H1 (cell line): Measurements from ENCODE around the gene PDCD10. TPM values are rescaled to one million over a fixed set of nuclear protein-coding genes. Genes with fewer than 3 reads are reported as not detected.

Experiments
- BACH1 ChIP-seq: IDR thresholded peaks from 2 replicates; pipeline ENCODE4 v1.6.1; 2012; ENCODE audit warnings: low read length, improper control_type of control experiment
- CTBP2 ChIP-seq: IDR thresholded peaks from 2 replicates; pipeline ENCODE4 v1.7.0; 2011; ENCODE audit warnings: borderline replicate concordance, mild to moderate bottlenecking, moderate library complexity, mixed read lengths, low read length; ENCODE audit not compliant: insufficient read depth, insufficient read length
- GTF2F1 ChIP-seq: IDR thresholded peaks from 2 replicates; pipeline ENCODE4 v1.6.1; 2012; ENCODE audit warnings: low read depth, low read length, improper control_type of control experiment, borderline replicate concordance
- JUN ChIP-seq: IDR thresholded peaks from 2 replicates; pipeline ENCODE4 v1.6.1; 2011; ENCODE audit warnings: low read depth, mild to moderate bottlenecking, improper control_type of control experiment, low read length
- polyA plus RNA-seq, 7 experiments: library from polyadenylated mRNA; depleted of rRNA in 3 of 7; stranded (reverse) in 5 of 7; unstranded in 2 of 7; fragments of >200 nt in 5 of 7; fragments of 200-250 nt in 2 of 7; gene quantifications; 1 replicate in 5 of 7; 2 replicates in 1 of 7; 4 replicates in 1 of 7; pipeline versions ENCODE4 v1.2.1 to v1.2.3, GENCODE V29; 2011 to 2013; ENCODE audit warnings: missing spikeins in 2 of 7, mixed read lengths in 2 of 7
- total RNA-seq: library from RNA; stranded (reverse); fragmentation: NEBNext Ultra II Directional; extraction: Animal tissue kit (Norgen Biotek cat#: 25700); gene quantifications from 2 replicates; pipeline ENCODE4 v1.2.1, GENCODE V29; 2021

Gene PDCD10
- total and polyA plus RNA-seq, 2 of the 8 experiments (the other 6 are each of a cell fraction or from before 2014, with no cell fraction given): 52.0 to 76.6 TPM

DNA sequence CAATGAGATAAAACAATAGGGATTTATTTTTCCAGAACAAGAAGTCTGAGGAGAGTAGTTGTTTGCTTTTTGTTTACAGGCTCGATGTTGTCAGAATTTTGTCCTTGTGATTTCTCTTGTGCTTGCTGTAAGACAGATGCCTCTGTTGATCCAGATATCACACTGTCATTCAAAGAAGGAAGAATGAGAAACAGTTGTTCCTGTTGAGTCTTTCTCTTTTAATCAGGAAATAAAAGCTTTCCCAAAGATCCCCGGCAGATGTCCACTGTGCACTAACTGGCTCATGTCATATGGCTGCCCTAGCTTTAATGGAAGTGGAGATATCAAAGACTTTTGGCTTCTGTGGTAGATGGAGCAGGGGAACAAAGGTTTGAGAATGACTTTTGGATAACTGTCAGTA is 7.6 kb upstream of the PDCD10 start (continued):
- no peak for TF ChIP-seq JUN
- no peak for TF ChIP-seq BACH1
- no peak for TF ChIP-seq GTF2F1
- no peak for TF ChIP-seq CTBP2
